GM04504 (cell line): Measurements from ENCODE around the gene HERC5.
"Not testable (repeated sequence)": the region's sequence is repeated elsewhere in the genome, so short reads cannot be mapped to it uniquely, and the experiment has no call there.

Source experiments
- DNase-seq: peaks from one replicate; pipeline ENCODE4 v3.0.0-alpha.2; 2012; ENCODE audit warnings: low read depth

Gene HERC5

DNA sequence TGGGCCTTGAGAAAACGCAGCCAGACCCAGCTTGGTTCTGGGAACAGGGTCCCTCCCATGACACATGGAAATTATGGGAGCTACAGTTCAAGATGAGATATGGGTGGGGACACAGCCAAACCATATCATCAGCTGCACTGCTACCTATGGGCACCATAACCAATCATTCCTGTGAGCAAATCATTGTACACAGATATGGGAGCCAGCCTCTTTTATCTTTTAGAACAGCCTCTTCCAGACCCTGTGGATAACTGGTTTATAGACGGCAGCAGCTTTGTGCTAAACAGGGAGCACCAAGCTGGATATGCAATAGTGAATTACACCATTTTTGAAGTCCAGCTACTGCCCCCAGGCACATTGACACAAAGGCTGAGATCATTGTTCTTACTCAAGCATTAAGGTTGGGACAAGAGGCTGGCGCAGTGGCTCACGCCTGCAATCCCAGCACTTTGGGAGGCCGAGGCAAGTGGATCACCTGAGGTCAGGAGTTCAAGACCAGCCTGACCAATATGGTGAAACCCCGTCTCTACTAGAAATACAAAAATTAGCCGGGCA, 8.6 kb upstream of the HERC5 start:
- not testable (repeated sequence) for DNase-seq

DNA sequence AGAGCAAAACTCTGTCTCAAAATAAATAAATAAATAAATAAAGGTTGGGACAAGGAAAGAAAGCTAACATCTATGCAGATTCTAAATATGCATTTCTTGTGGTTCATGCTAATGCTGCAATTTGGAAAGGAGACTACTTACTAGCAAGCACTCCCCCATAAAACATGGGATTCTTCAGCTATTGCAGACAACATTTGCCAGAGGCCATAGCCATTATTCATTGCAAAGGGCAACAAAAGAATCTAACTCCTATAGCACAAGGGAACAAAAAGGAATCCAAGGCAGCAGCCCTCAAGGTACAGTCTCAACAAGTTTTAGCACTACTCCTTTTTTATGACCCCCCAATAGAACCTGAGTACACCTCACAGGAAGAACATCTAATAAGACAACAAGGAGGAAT, 8.0 kb upstream of the HERC5 start:
- DNase-seq: no peak

DNA sequence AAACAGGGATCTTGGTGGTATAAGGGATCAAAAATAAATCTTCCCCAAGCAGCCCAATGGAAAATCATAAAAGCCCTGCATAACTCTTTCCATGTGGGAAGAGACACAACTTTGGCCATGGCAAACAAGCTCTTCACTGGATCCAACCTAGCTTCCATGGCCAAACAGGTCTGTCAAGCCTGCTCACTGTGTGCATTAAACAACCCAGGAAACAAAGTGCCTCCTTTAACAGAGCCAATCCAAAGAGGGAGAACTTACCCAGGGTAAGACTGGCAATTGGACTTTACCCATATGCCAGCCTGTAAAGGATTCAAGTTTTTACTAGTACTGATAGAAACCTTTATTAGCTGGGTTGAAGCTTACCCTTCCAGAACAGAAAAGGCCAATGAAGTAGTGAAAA, 7.6 kb upstream of the HERC5 start:
- no peak for DNase-seq

DNA sequence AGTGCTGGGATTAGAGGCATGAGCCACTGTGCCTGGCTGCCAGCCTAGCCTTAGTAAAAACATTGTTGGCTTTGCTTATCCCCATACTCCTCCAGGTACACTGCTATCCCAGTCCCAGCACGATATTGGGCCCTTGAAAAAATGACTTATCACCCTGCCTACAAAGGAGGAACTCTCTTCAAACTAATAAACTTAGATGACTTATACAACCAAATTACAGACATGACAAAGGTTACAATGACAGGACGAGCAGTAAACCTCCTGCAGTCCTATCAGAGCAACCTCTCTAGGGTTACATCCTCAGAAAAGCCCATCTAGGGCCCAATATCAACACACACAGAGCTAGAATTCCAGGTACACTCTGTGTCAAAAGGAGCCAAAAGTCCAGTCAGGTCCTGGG, 5.7 kb upstream of the HERC5 start:
- DNase-seq: no peak

DNA sequence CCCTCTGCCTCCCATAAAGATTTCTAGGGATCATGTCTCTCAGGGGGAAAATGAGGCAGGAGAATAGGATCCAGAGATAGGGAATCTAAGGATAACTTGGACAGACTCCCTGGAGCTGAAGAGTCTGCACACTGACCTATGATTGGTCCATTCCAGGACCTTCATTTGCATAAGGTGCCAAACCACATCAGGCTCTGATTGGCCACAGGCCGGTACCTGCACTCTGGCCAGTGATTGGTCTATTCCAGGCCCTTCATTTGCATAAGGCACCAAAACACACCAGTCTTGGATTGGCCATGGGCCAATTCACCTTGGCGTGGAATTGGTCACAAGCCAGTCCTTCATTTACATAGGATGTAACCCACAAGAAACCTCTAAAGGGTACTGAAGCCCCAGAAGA, 4.0 kb upstream of the HERC5 start:
- DNase-seq: no peak

DNA sequence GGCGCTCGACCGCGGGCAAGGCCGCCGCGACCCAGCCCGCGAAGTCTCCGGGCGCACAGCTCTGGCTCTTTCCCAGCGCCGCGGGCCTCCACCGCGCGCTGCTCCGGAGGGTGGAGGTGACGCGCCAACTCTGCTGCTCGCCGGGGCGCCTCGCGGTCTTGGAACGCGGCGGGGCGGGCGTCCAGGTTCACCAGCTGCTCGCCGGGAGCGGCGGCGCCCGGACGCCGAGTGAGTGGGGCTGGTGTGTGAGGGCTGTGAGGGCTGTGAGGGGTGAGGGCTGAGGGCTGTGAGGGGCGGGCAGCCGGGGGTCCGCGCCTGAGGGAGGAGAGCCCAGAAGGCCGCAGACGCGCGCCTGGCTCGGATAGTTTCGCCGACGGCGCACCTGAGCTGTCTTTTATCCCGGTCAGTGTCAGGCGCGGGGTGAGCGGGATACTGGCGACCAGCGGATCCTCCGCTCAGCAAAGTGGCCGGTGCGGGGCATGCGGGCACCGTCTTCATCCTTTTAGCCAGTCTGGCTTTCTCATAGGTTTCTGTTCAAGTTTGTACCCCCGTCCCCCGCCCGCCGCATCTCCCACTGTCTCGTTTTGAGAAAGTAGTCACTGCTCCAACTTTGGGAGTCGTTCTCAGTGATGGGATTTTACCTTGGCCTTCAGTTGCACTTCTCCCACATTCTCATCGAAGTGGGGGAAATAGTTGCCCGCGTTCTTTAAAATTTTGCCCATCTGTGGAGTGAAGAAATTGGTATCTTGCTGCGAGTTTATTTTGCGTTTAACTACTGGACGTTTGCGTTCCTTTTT, 586 bp downstream of the HERC5 start:
- DNase-seq: no peak

DNA sequence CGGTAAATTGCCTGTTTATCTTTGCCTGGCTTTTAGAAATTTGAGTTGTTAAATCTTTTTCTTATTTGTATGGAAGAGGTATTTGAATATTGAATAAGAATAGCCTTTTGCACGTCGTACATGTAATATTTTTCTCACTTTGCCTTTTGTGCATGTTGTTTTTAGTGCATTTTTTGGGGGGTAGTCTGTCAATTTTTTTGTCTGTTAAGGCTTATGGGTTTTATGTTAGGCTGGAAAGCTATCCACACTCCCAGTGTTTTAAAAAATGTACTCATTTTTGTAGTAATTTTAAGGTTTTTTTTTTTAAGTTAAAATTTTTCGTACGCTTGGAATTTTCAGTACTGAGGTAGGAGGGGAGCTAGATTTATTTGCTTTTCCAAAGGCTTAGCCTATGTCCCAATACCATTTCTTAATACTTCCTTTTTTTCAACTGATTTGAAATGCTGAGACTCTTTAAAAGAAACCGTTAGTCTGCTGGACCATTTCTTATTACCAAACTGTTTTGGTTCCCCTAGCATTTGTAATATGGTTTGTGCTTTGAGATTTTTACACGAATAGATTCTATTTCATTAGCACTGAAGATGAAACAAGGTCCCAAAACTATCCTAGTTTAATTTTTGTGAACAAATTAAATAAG, 1.3 kb downstream of the HERC5 start:
- DNase-seq: no peak

DNA sequence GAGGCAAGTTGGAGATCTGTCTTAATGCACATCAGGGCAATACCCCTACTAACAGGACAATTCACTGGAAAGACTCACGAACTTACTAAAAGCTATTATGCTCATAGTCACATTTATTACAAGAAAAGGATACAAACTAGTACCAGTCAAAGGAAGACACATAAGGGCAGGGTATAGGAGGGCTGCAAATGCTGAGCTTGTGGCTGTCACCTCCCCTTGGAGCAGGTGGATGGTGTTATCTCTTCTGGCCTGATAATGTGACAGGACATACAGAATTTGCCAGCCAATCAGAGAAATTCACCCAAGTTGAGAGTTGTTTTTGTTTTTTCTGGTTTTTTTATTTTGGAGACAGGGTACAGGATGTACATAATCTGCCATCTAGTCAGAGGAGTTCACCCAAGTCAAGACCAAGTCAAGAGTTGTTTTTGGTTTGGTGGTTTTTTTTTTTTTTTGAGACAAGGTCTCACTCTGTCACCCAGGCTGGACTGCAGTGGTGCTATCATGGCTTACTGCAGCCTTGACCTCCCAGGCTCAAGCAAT, 8.8 kb downstream of the HERC5 start:
- DNase-seq: no peak

DNA sequence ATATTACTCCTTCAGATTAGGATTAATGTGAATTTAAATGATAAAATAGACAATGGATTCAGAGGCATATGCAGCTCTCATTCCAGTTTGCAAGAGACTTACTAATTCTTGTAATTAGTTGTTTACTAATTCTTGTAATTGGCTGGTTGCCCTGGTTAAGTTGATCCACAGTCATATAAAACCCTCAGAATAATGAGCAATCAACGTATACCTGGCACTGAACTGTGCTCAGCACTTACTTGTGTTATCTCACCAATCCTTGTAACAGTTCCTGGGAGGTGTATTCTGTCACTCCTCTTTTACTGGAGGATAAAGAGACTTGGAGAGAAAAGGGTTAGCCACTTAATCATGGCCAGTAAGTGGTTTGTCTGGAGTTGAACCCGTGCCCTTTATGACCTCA, 10.5 kb downstream of the HERC5 start:
- no peak for DNase-seq

DNA sequence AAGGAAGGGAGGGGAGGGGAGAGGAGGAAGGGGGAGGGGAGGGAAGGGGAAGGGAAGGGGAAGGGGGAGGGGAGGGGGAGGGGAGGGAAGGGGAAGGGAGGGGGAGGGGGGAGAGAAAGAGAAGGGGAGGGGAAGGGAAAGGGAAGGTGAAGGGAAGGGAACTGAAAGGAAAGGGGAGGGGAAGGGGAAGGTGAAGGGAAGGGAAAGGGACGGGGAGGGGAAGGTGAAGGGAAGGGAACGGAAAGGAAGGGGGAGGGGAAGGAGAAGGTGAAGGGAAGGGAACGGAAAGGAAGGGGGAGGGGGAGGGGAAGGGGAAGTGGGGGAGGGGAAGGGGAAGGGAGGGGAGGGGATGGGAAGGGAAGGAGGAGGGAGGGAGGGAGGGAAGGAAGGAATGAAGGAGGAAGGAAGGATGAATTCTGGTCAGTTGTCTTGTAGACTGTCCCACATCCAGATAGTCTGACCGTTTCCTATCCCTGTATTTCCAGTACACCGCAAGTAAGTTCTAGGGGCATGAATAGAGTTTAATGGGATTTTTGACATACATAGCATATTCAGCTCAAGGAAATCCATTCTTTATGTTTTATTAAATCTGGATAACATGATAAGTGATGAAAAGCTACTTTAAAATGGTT, 20.4 kb downstream of the HERC5 start:
- no peak for DNase-seq

DNA sequence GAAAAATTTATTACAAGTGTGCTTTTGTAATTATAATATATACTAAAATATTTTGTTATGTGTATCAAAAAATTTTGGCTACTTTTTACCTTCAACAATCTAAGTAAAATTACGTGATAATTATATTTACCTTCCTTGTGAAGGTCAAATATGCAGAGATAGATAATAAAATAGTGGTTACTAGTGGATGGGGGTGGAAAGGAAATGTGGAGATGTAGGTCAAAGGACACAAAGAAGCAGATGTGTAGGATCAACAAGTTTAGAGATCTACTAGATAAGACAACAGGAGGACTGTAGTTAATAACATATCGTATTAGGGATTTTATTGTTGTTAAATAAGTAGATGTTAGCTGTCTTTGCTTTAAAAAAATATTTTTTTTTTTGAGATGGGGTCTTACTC, 21.3 kb downstream of the HERC5 start:
- DNase-seq: no peak

DNA sequence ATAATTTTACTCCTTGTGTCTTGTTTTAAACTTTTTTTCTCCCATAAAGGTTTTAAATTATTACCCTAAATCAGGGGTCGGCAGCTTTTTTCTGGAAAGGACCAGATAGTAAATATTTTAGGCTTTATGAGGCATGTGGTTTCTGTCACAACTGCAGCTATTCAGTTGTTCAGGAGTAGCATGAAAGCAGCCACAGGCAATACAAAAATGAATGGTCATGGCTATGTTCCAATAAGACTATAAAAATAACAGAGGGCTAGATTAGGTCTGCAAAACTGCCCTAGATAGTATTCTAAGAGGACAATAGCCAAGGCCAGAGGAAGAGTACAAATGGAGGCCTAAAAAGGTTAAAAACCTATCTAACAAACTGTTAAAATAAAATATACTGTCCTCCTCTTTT, 24.6 kb downstream of the HERC5 start:
- no peak for DNase-seq

DNA sequence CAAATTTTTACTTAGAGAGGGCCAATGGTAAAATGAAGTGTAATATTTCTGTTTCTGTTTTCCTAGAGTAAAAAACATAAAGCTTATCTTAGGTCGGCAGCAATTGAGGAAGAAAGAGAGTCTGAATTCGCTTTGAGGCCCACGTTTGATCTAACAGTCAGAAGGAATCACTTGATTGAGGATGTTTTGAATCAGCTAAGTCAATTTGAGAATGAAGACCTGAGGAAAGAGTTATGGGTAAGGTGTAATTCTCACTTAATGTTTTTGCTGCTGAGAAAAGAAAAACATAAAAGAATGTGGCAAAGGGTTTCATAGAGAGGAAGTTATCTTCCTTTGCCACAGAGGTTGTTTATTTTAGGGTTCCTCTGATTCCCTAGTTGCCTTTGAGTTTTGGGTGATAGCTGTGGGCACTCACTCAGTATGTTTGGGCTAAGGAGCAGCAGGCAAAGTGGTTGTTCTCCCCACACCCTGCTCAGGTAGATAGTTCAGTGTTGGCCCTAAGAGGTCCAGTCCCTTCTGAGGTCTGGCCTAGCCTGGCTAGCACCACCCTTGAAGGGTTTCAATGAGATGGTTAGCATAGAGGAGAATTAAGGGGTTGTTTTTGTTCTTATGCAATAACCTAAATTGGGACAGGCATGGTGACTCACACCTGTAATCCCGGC, 32.3 kb downstream of the HERC5 start:
- DNase-seq: no peak

DNA sequence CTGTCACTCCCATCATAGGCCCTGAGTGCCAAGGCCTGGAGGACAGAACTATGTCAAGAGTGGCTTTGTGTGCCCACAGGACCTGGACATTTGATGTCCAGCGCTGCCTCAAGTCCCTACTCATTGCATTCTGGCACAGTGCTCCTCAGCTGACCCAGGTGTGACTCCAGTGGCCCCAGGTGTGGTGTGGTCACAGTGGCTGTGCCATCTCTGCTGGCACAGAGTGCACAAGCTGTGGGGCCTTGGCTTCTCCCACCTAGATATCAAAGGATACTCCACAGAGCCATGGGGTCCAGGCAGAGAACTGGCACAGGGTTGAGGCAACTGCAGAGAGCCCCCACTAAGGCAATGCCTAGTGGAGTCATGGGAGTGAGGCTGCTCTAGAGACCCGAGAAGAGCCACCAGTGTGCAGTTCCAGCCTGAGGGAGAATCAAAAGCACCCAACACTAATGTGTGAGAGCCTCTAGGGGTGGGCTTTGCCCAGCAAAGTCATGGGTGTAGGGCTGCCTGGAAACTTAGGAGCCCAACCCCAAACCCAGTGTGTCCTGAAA, 41.0 kb downstream of the HERC5 start:
- no peak for DNase-seq

DNA sequence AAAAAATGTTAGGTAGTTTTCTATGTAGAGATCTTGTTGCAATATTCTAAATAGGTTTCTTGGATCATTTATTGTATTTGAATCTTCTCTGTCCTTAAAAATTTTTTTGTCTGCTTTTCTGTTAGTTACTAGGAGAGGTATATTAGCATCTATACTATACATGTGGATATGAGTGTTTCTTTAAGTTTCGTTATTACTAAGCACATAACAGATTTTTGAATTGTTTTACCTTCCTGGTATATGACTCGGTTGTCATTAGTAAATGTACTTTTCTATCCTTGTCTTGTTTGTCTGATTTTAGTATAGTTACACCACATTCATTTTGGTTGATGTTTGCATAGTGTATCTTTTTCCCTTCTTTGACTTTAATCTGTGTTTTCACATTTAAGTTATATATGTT, 46.4 kb downstream of the HERC5 start:
- DNase-seq: no peak

DNA sequence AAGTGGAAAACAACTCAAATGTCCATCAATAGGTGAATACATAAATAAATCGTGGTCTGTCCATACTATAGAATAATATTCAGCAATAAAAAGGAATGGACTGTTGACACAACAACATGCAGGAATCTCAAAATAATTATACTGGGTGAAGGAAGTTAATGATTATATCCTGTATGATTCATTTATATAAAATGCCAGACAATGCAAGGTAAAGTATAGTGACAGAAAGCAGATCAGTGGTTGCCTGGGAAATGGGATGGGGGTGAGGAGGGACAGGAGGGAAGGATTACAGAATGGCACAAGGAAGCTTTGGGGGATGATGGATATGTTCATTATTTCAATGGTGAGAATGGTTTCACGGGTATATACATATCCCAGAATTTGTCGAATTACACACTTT, 54.3 kb downstream of the HERC5 start:
- DNase-seq: no peak

DNA sequence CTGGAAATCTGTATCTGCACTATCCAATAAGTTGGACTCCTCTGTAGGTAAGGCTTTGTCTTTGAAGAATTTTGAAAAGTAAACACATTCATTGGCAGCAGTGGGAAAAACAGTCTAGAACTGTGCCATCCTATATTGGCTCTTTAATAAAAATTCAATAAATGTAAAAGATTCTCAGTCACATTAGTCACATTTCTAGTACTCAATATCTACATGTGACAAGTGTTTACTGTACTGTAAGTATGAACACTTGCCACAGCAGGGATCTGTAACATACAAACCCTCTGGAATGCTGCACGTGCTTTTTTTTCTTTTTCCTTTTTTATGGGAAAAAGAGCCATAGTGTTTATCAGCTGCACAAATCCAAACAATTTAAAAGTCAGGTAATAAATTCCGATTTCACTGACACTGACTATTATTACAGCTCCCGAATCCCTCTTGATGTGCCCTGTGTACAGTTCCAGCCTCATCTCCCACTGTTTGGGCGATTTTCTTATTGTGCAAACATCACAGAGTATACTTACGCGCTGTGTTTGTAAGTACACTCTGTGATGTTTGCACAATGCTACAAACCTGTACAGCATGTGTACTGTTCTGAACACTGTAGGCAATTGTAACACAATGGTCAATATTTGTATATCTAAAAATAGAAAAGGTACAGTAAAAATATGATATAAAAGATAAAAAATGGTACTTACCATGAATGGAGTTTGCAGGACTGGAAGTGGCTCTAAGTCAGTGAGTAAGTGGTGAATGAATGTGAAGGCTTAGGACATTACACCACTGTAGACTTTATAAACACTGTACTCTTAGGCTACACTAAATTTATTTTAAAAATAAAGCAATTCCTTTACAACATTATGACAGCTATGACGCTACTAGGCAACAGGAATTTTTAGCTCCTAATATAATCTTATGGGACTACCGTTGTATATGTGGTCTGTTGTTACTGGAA, 57.9 kb downstream of the HERC5 start:
- no peak for DNase-seq

DNA sequence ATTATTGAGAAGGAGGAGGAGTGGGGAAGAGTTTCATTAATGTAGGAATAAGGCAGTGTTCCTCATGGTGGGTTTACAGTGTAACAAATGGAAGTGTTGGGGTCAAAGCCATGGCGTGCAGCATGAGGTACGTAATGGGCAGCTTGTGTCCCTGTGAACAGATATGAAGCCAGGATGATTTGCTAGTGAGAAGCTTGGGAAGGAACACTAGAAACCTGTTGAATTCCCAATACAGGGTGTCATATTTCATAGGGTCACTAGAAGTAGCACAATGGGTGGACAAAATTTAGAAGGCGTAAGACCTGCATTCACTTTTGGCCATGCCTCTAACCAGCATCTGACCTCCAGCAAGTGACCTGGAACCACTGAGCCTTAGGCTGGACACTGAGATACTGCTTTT, 59.8 kb downstream of the HERC5 start:
- no peak for DNase-seq

DNA sequence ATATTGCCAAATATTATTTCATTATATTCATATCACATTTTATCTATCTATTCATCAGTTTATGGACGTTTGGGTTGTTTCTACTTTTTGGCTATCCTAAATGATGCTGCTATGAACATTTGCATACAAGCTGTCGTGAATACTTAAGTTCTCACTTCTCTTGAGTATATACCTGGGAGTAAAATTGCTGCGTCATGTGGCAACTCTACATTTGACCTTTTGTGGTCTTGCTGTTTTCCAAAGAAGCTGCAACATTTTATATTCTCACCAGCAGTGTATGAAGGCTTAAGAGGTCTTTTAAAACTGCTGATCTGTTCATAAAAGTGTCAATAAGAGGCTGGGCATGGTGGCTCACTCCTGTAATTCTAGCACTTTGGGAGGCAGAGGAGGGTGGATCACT, 60.9 kb downstream of the HERC5 start:
- no peak for DNase-seq

DNA sequence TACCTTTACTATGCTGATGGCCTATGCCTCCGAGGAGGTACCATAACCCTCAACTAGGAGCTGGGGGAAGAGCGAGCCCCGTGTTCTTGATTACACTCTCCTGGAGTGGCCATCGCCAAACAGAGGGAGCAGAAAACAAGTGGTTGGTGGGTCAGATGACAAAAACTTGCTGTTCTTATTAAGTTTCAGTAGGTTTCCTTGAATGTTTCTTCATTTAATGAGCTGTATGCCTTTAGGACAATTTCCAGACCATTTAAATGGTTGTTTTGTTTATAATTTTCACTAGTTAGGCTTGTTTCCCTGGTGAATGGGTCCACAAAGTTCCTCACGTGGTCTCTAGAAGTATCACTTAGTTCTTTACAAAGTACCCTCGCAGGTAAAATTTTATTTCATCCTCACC, 62.0 kb downstream of the HERC5 start:
- no peak for DNase-seq
